Measurements from ENCODE around the gene PAF1.

DNA sequence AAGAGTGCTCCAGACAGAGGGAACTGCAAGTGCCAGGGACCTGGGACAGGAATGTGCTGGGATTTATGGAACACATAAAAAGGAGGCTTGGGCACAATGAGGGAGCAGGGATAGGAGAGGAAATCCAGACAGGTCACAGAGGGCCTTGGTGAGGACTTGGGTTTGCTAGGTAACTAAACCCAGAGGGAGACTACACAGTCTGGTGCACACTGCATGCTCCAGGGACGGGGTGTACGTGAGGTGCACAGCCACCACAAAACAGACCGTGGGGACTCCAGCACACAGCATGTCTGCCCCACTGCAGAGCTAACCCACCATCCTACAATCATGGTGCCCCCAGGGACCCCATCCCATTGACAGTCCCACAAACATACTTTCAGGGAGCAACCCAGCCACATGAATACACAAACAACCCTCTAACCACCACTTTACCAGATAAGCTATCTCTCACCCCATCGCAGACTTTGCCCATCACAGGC lies 10.2 kb upstream of the PAF1 start:
- TF ChIP-seq, protein P1, sequence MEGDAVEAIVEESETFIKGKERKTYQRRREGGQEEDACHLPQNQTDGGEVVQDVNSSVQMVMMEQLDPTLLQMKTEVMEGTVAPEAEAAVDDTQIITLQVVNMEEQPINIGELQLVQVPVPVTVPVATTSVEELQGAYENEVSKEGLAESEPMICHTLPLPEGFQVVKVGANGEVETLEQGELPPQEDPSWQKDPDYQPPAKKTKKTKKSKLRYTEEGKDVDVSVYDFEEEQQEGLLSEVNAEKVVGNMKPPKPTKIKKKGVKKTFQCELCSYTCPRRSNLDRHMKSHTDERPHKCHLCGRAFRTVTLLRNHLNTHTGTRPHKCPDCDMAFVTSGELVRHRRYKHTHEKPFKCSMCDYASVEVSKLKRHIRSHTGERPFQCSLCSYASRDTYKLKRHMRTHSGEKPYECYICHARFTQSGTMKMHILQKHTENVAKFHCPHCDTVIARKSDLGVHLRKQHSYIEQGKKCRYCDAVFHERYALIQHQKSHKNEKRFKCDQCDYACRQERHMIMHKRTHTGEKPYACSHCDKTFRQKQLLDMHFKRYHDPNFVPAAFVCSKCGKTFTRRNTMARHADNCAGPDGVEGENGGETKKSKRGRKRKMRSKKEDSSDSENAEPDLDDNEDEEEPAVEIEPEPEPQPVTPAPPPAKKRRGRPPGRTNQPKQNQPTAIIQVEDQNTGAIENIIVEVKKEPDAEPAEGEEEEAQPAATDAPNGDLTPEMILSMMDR (IDR thresholded peaks at IDR 0.05; ENCODE audit: low read length) = no peak
- TF ChIP-seq EZH2phosphoT487 (IDR thresholded peaks at IDR 0.05; ENCODE audit: low read length) = no peak

All from MM.1S (cell line).